Cardiac muscle cell (in vitro differentiated cells and primary cell): Measurements from ENCODE around the gene SRPX. TPM values are rescaled to one million over a fixed set of nuclear protein-coding genes. Genes with fewer than 3 reads are reported as not detected.

Experiments
- DNase-seq, 2 donors: peaks; one replicate each; pipeline versions ENCODE4 v3.0.0 to v3.0.0-alpha.2; 2010 to 2017; ENCODE audit warnings: low read depth in 1 of 2, low spot score in 1 of 2
- H3K27ac ChIP-seq: fragments of 200-600 bp; sonication (generic); 2 replicates; pipeline ENCODE4 v1.5.1; 2016
- H3K27me3 ChIP-seq: fragments of 200-600 bp; sonication (generic); 2 replicates; pipeline ENCODE4 v1.6.0; 2016; ENCODE audit warnings: control low read depth
- H3K36me3 ChIP-seq: fragments of 200-600 bp; sonication (generic); 2 replicates; pipeline ENCODE4 v1.5.1; 2016; ENCODE audit warnings: control low read depth
- H3K4me1 ChIP-seq: fragments of 200-600 bp; sonication (generic); 2 replicates; pipeline ENCODE4 v1.8.1; 2017; ENCODE audit warnings: low read depth, mild to moderate bottlenecking, mixed run types
- H3K4me3 ChIP-seq: fragments of 200-600 bp; sonication (generic); 2 replicates; pipeline ENCODE4 v1.5.1; 2016; ENCODE audit warnings: mild to moderate bottlenecking
- H3K9me3 ChIP-seq: fragments of 200-600 bp; sonication (generic); 2 replicates; pipeline ENCODE4 v1.5.1; 2017; ENCODE audit warnings: low read depth, mild to moderate bottlenecking, control low read depth
- polyA plus RNA-seq: library from polyadenylated mRNA; unstranded; fragments of >200 nt; fragmentation: Nextera tagmentation; extraction: Ambion mirVana; gene quantifications from 2 replicates; pipeline ENCODE4 v1.2.1, GENCODE V29; 2016
- total RNA-seq: library from RNA; depleted of rRNA; stranded (reverse); fragments of >200 nt; gene quantifications from 2 replicates; pipeline ENCODE4 v1.2.3, GENCODE V29; 2016
- TF ChIP-seq, protein P1 (sequence below): IDR thresholded peaks from 2 replicates; pipeline ENCODE4 v1.5.1; 2012; ENCODE audit warnings: low read depth, mild to moderate bottlenecking, low read length

SRPX gene
- total and polyA plus RNA-seq, 2 experiments from 2014 or later, result 9.6 to 21.4 TPM

DNA sequence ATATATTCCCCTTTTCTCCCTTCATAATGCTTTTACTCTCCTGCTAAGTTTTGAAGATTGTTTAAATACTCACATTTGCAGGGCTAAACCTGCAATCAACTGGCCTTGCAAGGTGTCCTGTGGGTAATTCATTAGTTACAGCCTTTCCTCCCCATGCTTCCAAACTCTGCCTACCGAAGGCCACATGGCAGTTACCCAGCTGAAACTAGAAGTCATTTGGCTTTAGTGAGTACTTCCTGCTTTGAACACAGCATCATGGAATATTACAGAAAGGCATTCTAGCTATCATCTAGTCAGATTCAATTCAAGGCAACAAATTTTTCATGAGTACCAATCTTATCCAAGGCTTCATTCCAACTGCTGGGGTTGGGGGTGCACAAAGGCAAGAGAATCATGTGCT, 55.6 kb downstream of the SRPX start:
- no peak overlapping the region for H3K27ac ChIP-seq
- no peak for DNase-seq
- H3K4me1 ChIP-seq, result no peaks in the 10 kb centered on the region
- H3K4me3 ChIP-seq, result no peak overlapping the region
- TF ChIP-seq, protein P1, sequence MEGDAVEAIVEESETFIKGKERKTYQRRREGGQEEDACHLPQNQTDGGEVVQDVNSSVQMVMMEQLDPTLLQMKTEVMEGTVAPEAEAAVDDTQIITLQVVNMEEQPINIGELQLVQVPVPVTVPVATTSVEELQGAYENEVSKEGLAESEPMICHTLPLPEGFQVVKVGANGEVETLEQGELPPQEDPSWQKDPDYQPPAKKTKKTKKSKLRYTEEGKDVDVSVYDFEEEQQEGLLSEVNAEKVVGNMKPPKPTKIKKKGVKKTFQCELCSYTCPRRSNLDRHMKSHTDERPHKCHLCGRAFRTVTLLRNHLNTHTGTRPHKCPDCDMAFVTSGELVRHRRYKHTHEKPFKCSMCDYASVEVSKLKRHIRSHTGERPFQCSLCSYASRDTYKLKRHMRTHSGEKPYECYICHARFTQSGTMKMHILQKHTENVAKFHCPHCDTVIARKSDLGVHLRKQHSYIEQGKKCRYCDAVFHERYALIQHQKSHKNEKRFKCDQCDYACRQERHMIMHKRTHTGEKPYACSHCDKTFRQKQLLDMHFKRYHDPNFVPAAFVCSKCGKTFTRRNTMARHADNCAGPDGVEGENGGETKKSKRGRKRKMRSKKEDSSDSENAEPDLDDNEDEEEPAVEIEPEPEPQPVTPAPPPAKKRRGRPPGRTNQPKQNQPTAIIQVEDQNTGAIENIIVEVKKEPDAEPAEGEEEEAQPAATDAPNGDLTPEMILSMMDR, result no peak
- H3K36me3 ChIP-seq, result no peaks in the 10 kb centered on the region
- no peaks in the 10 kb centered on the region for H3K27me3 ChIP-seq
- H3K9me3 ChIP-seq, result no peaks in the 10 kb centered on the region

DNA sequence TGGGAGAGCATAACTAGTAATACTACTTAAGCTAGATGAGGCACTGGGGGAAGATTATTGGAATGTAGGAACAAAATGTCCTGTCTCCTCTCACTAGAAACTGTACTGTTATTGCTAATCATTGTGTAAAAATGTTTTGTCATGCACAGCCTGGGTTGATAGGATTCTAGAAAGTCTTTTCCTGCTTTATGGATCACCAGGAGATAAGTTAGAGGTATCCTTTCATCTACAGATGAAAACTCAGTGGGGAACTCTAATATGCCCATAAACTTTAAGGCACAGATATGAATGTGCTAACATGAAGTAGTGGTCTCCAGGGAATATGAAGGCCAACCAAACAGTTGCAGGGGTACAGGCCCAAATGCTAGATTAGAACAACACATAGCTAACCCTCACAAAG, 57.5 kb downstream of the SRPX start:
- H3K27ac ChIP-seq, result no peak overlapping the region
- no peak for DNase-seq
- no peak overlapping the region for H3K4me3 ChIP-seq
- H3K4me1 ChIP-seq, result no peaks in the 10 kb centered on the region
- no peaks in the 10 kb centered on the region for H3K9me3 ChIP-seq
- no peaks in the 10 kb centered on the region for H3K27me3 ChIP-seq
- H3K36me3 ChIP-seq, result no peaks in the 10 kb centered on the region
- TF ChIP-seq, protein P1, result no peak

DNA sequence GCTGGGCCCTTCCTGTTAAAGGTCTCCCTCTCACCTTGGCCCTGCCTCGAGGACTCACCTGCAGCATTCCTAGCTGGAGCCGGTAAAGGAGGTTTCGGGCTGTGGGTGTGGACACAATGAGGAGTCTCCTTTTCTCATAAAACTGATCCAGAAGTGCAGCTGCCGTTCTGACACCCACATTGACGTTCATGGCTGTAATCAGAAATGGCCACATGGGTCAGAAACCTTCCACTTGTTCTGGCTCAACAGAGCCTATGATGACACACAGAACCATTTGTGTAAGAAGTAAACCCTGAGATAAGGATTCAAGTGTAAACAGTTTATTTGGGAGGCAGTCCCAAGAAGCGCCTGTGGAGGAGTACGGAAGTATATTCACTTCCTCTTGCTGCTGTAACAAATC, 63.8 kb downstream of the SRPX start:
- TF ChIP-seq, protein P1, result no peak

DNA sequence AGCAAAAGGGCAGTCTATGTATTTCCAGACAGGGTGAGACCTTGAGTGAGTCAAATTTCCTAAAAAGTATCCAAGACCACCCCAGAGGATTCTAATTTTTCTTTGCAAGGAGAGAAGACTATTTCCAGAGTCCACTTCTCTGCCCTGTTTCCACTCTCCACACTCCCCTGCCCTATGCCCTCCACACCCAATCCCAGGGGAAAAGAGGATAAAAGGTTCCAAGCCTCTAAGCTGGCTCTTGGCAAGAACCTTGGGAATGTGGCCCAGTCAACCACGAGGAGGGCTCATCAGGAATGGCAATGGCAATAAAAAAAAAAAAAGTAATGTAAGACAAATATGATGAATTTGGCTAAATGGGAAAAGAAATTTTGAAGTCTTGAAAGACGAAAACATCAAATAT, 65.9 kb downstream of the SRPX start:
- H3K4me1 ChIP-seq, result no peaks in the 10 kb centered on the region
- TF ChIP-seq, protein P1, result no peak

More for the DNA sequence above, 63.8 kb downstream of the SRPX start:
- no peaks in the 10 kb centered on the region for H3K36me3 ChIP-seq
- H3K27ac ChIP-seq, result no peak overlapping the region
- no peaks in the 10 kb centered on the region for H3K9me3 ChIP-seq
- H3K27me3 ChIP-seq, result no peaks in the 10 kb centered on the region
- no peak for DNase-seq
- H3K4me3 ChIP-seq, result no peak overlapping the region
- no peaks in the 10 kb centered on the region for H3K4me1 ChIP-seq

DNA sequence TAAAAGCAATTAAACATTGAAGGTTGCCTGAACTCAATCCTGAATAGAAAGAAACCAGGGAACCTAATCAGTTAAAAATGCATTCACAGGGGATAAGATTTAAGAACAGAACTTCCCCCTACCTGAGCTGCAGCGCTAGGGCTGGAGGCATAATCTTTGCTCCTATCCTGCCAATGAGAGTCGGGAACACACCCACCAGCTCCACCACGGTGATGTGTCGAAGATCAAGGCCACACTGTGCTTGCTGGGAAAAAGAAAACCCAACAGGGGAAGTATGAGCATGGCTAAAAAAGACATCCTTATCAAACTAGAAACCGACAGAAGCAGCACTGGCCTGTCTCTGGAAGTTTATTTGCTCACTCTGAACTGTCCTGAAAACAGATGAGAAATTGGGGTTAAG, 66.3 kb downstream of the SRPX start:
- Histone ChIP-seq H3K4me1 (no peaks in the 10 kb centered on the region), H3K36me3 (no peaks in the 10 kb centered on the region), H3K4me3 (no peak overlapping the region), H3K27me3 (no peaks in the 10 kb centered on the region), H3K27ac (no peak overlapping the region), H3K9me3 (no peaks in the 10 kb centered on the region)
- TF ChIP-seq, protein P1, result no peak
- DNase-seq, result no peak

More for the DNA sequence above, 65.9 kb downstream of the SRPX start:
- Histone ChIP-seq H3K4me3 (no peak overlapping the region), H3K27me3 (no peaks in the 10 kb centered on the region), H3K9me3 (no peaks in the 10 kb centered on the region), H3K36me3 (no peaks in the 10 kb centered on the region), H3K27ac (no peak overlapping the region)
- DNase-seq, result no peak

DNA sequence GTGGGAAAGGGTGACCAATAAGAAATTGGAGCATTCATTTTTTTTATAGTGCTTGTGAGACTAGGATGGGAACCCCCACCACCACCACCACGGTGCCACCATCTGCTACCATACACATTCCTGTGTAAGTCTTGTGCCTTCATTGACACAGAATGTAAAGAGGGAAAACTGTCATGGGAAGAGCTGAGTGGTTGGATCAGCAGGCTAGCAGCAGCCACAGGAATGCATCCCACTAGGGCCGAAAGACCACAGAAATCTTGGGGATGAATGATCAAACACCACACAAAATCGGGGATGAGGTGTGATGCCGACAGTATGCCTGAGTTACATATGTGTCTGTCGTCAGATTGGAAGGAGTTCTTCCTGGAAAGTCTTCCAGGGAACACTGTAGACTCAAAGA, 69.2 kb downstream of the SRPX start:
- no peaks in the 10 kb centered on the region for H3K27me3 ChIP-seq
- DNase-seq, result peak in 1 of 2 donors; percentile 25
- no peaks in the 10 kb centered on the region for H3K9me3 ChIP-seq
- H3K4me1 ChIP-seq, result no peaks in the 10 kb centered on the region
- TF ChIP-seq, protein P1, result no peak
- no peaks in the 10 kb centered on the region for H3K36me3 ChIP-seq
- no peak overlapping the region for H3K4me3 ChIP-seq
- H3K27ac ChIP-seq, result no peak overlapping the region
